Measurements from ENCODE around the gene ZNF580. TPM values are rescaled to one million over a fixed set of nuclear protein-coding genes. Genes with fewer than 3 reads are reported as not detected.

ZNF580 gene
- total and polyA plus RNA-seq, 2 of the 13 experiments (the other 11 are each of a cell fraction or from before 2014, with no cell fraction given) = 4.4 to 6.0 TPM

DNA sequence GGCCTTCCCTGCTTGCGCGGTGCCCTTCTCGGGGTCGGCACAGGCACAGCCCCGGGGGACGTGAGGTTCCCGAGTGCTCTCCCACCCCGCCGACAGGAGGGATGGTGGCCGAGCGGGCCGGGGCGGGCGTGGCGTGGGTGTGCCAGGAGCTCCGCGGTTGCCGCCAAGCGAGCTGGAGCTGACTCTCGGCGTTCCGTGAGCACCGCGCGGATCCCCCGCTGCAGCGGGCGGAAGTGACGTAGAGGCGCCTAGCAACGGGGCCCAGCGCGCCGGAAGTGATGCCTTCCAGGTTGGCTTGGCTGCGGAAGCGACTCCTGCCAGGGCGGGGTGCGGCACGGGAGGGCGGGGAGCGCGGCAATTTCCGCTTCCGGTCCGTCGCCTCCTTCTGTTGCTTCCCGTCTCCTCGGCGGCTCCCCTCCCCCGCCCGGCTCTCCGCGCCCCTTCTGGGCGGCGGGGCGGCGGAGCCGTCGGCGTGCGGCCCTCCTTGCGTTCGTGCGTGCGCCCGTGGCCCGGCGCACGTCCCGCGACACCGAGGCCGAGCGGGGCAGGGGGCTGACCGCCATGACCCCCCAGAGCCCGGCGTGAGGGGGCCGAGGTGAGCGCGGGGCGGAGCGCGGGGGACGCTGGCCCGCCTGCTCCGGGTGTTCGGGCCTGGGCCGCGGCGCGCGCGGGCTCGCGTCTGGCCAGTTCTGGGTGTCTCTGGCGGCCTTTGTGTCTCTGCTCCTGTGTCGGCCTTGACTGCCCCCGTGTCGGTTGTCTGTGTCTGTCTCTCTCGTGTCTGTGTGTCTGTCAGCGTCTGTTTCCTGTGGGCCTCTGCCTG is 34.2 kb downstream of the ZNF580 start, which contains the start of gene EPN1 (continued):
- TF ChIP-seq CSRNP1 (CRISPR knock-in tag; IDR thresholded peaks at IDR 0.05) = no peak; the same call in 1 of the 2 replicates
- peak; percentile 84 for TF ChIP-seq RFX1 (IDR thresholded peaks at IDR 0.05)
- no peak for TF ChIP-seq MEF2D (CRISPR knock-in tag; IDR thresholded peaks at IDR 0.05)
- TF ChIP-seq, protein P1, sequence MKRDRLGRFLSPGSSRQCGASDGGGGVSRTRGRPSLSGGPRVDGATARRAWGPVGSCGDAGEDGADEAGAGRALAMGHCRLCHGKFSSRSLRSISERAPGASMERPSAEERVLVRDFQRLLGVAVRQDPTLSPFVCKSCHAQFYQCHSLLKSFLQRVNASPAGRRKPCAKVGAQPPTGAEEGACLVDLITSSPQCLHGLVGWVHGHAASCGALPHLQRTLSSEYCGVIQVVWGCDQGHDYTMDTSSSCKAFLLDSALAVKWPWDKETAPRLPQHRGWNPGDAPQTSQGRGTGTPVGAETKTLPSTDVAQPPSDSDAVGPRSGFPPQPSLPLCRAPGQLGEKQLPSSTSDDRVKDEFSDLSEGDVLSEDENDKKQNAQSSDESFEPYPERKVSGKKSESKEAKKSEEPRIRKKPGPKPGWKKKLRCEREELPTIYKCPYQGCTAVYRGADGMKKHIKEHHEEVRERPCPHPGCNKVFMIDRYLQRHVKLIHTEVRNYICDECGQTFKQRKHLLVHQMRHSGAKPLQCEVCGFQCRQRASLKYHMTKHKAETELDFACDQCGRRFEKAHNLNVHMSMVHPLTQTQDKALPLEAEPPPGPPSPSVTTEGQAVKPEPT (CRISPR knock-in tag; IDR thresholded peaks at IDR 0.05; ENCODE audit: low read depth) = no peak
- no peak for TF ChIP-seq TMF1 (CRISPR knock-in tag; IDR thresholded peaks at IDR 0.05; ENCODE audit: low read depth)
- no peak for TF ChIP-seq ZBED4 (CRISPR knock-in tag; IDR thresholded peaks at IDR 0.05; ENCODE audit: borderline replicate concordance)
- TF ChIP-seq RAD51 (IDR thresholded peaks at IDR 0.05; ENCODE audit: borderline replicate concordance) = no peak
- TF ChIP-seq ZZZ3 (CRISPR knock-in tag; IDR thresholded peaks at IDR 0.05; ENCODE audit: borderline replicate concordance) = no peak
- TF ChIP-seq ONECUT2 (CRISPR knock-in tag; IDR thresholded peaks at IDR 0.05) = no peak
- TF ChIP-seq, protein P2, sequence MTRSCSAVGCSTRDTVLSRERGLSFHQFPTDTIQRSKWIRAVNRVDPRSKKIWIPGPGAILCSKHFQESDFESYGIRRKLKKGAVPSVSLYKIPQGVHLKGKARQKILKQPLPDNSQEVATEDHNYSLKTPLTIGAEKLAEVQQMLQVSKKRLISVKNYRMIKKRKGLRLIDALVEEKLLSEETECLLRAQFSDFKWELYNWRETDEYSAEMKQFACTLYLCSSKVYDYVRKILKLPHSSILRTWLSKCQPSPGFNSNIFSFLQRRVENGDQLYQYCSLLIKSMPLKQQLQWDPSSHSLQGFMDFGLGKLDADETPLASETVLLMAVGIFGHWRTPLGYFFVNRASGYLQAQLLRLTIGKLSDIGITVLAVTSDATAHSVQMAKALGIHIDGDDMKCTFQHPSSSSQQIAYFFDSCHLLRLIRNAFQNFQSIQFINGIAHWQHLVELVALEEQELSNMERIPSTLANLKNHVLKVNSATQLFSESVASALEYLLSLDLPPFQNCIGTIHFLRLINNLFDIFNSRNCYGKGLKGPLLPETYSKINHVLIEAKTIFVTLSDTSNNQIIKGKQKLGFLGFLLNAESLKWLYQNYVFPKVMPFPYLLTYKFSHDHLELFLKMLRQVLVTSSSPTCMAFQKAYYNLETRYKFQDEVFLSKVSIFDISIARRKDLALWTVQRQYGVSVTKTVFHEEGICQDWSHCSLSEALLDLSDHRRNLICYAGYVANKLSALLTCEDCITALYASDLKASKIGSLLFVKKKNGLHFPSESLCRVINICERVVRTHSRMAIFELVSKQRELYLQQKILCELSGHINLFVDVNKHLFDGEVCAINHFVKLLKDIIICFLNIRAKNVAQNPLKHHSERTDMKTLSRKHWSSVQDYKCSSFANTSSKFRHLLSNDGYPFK (CRISPR knock-in tag; IDR thresholded peaks at IDR 0.05; ENCODE audit: borderline replicate concordance) = peak; percentile 25; the same call in 1 of the 2 replicates
- no peak for TF ChIP-seq ZNF232 (CRISPR knock-in tag; IDR thresholded peaks at IDR 0.05; ENCODE audit: borderline replicate concordance)
- no peak for TF ChIP-seq SIX1 (CRISPR knock-in tag; IDR thresholded peaks at IDR 0.05; ENCODE audit: borderline replicate concordance)
- no peak for TF ChIP-seq NR1H2 (CRISPR knock-in tag; IDR thresholded peaks at IDR 0.05; ENCODE audit: borderline replicate concordance, low read depth)
- no peak for TF ChIP-seq ZNF710 (CRISPR knock-in tag; IDR thresholded peaks at IDR 0.05; ENCODE audit: borderline replicate concordance)
- peak; percentile 59; the same call in 1 of the 2 replicates for TF ChIP-seq HDAC2 (CRISPR knock-in tag; IDR thresholded peaks at IDR 0.05)
- TF ChIP-seq SP2 (CRISPR knock-in tag; IDR thresholded peaks at IDR 0.05) = peak; percentile 81
